HCT116 (cell line): ENCODE results near the gene LENG9. TPM values are rescaled to one million over a fixed set of nuclear protein-coding genes. Genes with fewer than 3 reads are reported as not detected.

Experiments used
- ATAC-seq: fragments of 200-7000 bp; cut with Tn5 transposase; 2 replicates; pipeline ENCODE4 v1.9.1; 2020; ENCODE audit warnings: mild to moderate bottlenecking, moderate library complexity
- BruUV-seq: library from RNA; stranded (reverse); fragments of 400-500 nt; replicated peaks from 2 replicates; lab custom pipeline; 2021; lab: Mats Ljungman, UMichigan
- CTCF ChIA-PET: fragments of 300-600 bp; sonication (Branson Sonifier 250); formaldehyde crosslinking; loops from one replicate; lab custom pipeline; 2021; ENCODE audit warnings: antibody characterized with exemption; lab: Charles Lee
- POLR2A ChIA-PET: fragments of 300-600, 350-600 bp; sonication (Branson Sonifier 250); formaldehyde crosslinking; loops from one replicate; lab custom pipeline; 2021; ENCODE audit warnings: antibody characterized with exemption; lab: Charles Lee
- RAD21 ChIA-PET, 2 experiments: fragments of 300-600 bp; sonication (Branson Sonifier 250); formaldehyde crosslinking; loops; one replicate each; lab custom pipeline; 2023; ENCODE audit warnings: low total read pairs in 2 of 2; ENCODE audit not compliant: uncharacterized antibody in 2 of 2, unreplicated experiment in 2 of 2, low non-redundant PET in 1 of 2; lab: Charles Lee
- DNase-seq: peaks from one replicate; pipeline ENCODE4 v3.0.0-alpha.2; 2010; ENCODE audit warnings: low read depth, low spot score
- H2AFZ ChIP-seq: fragments of 200-600 bp; shearing (Covaris generic), sonication (generic); 2 replicates; pipeline ENCODE4 v1.6.1; 2017; ENCODE audit warnings: low read depth, mixed run types, mixed read lengths, antibody characterized with exemption, low read length; ENCODE audit not compliant: poor library complexity, severe bottlenecking
- H3K27ac ChIP-seq: 2 replicates; pipeline ENCODE4 v1.5.1; 2012; ENCODE audit warnings: low read depth, low read length
- H3K27me3 ChIP-seq: fragments of 200-600 bp; sonication (generic); 2 replicates; pipeline ENCODE4 v1.6.1; 2016; ENCODE audit warnings: mixed run types, low read length, mixed read lengths; ENCODE audit not compliant: insufficient read depth
- H3K36me3 ChIP-seq, 2 experiments: fragments of 200-500 bp in 1 of 2; fragments of 200-600 bp in 1 of 2; sonication (Bioruptor generic) in 1 of 2; sonication (generic) in 1 of 2; 2 replicates each; pipeline versions ENCODE4 v1.5.1 to v1.6.1; 2014 to 2016; ENCODE audit warnings: low read length in 2 of 2, inconsistent platforms in 1 of 2, mixed read lengths in 1 of 2, mixed run types in 1 of 2; ENCODE audit not compliant: insufficient read depth in 2 of 2, control insufficient read depth in 1 of 2
- H3K4me1 ChIP-seq, 2 experiments: fragments of 200-600 bp in 1 of 2; sonication (generic) in 1 of 2; 2 replicates each; pipeline versions ENCODE4 v1.5.1 to v1.6.1; 2012 to 2017; ENCODE audit warnings: low read length in 2 of 2, inconsistent platforms in 1 of 2, mild to moderate bottlenecking in 1 of 2, mixed read lengths in 1 of 2, mixed run types in 1 of 2, moderate library complexity in 1 of 2; ENCODE audit not compliant: insufficient read depth in 2 of 2, control insufficient read depth in 1 of 2
- H3K4me2 ChIP-seq: fragments of 200-600 bp; sonication (generic); 2 replicates; pipeline ENCODE4 v1.6.1; 2017; ENCODE audit warnings: mixed run types, low read length, mixed read lengths
- H3K4me3 ChIP-seq, 2 experiments: fragments of 200-600 bp in 1 of 2; sonication (generic) in 1 of 2; replicated peaks in 1 of 2; 2 replicates each; pipeline ENCODE4 v1.5.1; 2011 to 2016; ENCODE audit warnings: low read length in 2 of 2, control low read depth in 1 of 2, low read depth in 1 of 2, mild to moderate bottlenecking in 1 of 2, mixed read lengths in 1 of 2, mixed run types in 1 of 2
- H3K79me2 ChIP-seq: fragments of 200-600 bp; sonication (generic); 2 replicates; pipeline ENCODE4 v1.6.1; 2017; ENCODE audit warnings: mild to moderate bottlenecking, mixed run types, low read length, moderate library complexity, mixed read lengths; ENCODE audit not compliant: insufficient read depth
- H3K9ac ChIP-seq: fragments of 200-600 bp; sonication (generic); 2 replicates; pipeline ENCODE4 v1.6.1; 2016; ENCODE audit warnings: low read length, mixed read lengths
- H3K9me2 ChIP-seq: fragments of 200-600 bp; sonication (generic), shearing (Covaris generic); 2 replicates; pipeline ENCODE4 v1.6.1; 2017; ENCODE audit warnings: mixed run types, mild to moderate bottlenecking, moderate library complexity; ENCODE audit not compliant: insufficient read depth
- H3K9me3 ChIP-seq, 2 experiments: fragments of 200-500 bp in 1 of 2; fragments of 200-600 bp in 1 of 2; sonication (Bioruptor generic) in 1 of 2; sonication (generic) in 1 of 2; 2 replicates each; pipeline ENCODE4 v1.6.1; 2014 to 2017; ENCODE audit warnings: low read length in 2 of 2, mixed read lengths in 2 of 2, inconsistent platforms in 1 of 2, low read depth in 1 of 2, mild to moderate bottlenecking in 1 of 2, mixed run types in 1 of 2, moderate library complexity in 1 of 2; ENCODE audit not compliant: control insufficient read depth in 1 of 2, insufficient read depth in 1 of 2
- H4K20me1 ChIP-seq: fragments of 200-600 bp; sonication (generic), shearing (Covaris generic); 2 replicates; pipeline ENCODE4 v1.6.1; 2017; ENCODE audit warnings: mixed run types, mild to moderate bottlenecking, moderate library complexity; ENCODE audit not compliant: insufficient read depth
- CBX3 ChIP-seq: IDR thresholded peaks from 2 replicates; pipeline ENCODE4 v1.6.1; 2012; ENCODE audit warnings: low read depth
- EZH2 ChIP-seq: fragments of 200-600 bp; sonication (generic); IDR thresholded peaks from 2 replicates; pipeline ENCODE4 v1.6.1; 2017; ENCODE audit warnings: antibody characterized with exemption, mixed run types
- EZH2phosphoT487 ChIP-seq: fragments of 200-600 bp; IDR thresholded peaks from 2 replicates; pipeline ENCODE4 v1.6.1; 2018; ENCODE audit warnings: antibody characterized with exemption, borderline replicate concordance
- POLR2AphosphoS5 ChIP-seq: IDR thresholded peaks from 2 replicates; pipeline ENCODE4 v1.6.1; 2011; ENCODE audit warnings: mild to moderate bottlenecking, low read depth, low read length, moderate library complexity
- SIN3A ChIP-seq: IDR thresholded peaks from 2 replicates; pipeline ENCODE4 v1.6.1; 2012; ENCODE audit warnings: low read depth
- SRF ChIP-seq: IDR thresholded peaks from 2 replicates; pipeline ENCODE4 v1.6.1; 2012; ENCODE audit warnings: low read depth
- TCF7L2 ChIP-seq: IDR thresholded peaks from 2 replicates; pipeline ENCODE4 v1.7.0; 2011; ENCODE audit warnings: borderline replicate concordance, inconsistent platforms; ENCODE audit not compliant: insufficient read depth, insufficient read length; ENCODE audit errors: extremely low read depth
- YY1 ChIP-seq: IDR thresholded peaks from 2 replicates; pipeline ENCODE4 v1.6.1; 2011; ENCODE audit warnings: low read length, low read depth, moderate library complexity, mild to moderate bottlenecking; ENCODE audit not compliant: insufficient replicate concordance; ENCODE audit errors: extremely low read depth
- intact Hi-C: fragments of 100-400 bp; cut with micrococcal nuclease; formaldehyde crosslinking; loops from 2 replicates; pipeline ENCODE4 v1.10.0; 2022
- total RNA-seq: library from RNA; stranded (reverse); gene quantifications from one replicate; pipeline ENCODE4 v1.2.1, GENCODE V29; 2021; ENCODE audit not compliant: unreplicated experiment
- TF ChIP-seq, protein P1 (sequence below): IDR thresholded peaks from 2 replicates; pipeline ENCODE4 v1.6.1; 2011; ENCODE audit warnings: mild to moderate bottlenecking, low read length, moderate library complexity; ENCODE audit not compliant: insufficient replicate concordance; ENCODE audit errors: extremely low read depth
- TF ChIP-seq, protein P2 (sequence below): IDR thresholded peaks from 2 replicates; pipeline ENCODE4 v1.6.1; 2012; ENCODE audit warnings: low read depth

The LENG9 gene
- total RNA-seq, 1 experiment from 2014 or later: 9.0 TPM

DNA sequence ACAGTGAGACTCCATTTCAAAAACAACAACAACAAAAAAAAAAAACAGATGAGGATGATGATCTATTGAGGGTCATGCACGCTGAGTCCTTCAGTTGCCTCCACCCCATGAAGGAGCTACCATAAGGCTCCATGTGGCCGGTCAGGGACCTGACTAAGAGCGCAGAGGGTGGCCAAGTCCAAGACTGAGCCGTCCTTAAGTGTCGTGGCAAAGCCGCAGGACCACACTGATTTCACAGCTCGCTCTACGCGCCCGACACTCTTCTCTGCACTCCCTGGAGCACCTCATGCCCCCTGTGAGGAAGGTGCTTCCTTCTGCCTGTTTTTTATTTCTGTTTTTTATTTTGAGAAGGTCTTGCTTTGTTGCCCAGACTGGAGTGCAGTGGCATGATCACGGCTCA, 36.0 kb downstream of the LENG9 start:
- no TSS peak for BruUV-seq
- DNase-seq: no peak
- intact Hi-C loops: no loop called here
- no peak for ATAC-seq
- Histone ChIP-seq H3K9ac (no peak overlapping the region), H3K27ac (no peak overlapping the region), H3K4me1 (peaks cover 24 to 27% of the 10 kb centered on the region in 2 experiments), H3K9me2 (no peaks in the 10 kb centered on the region), H3K9me3 (no peaks in the 10 kb centered on the region), H3K36me3 (no peaks in the 10 kb centered on the region), H3K79me2 (no peaks in the 10 kb centered on the region), H2AFZ (no peak overlapping the region), H3K4me3 (no peak overlapping the region), H3K4me2 (no peak overlapping the region), H4K20me1 (no peaks in the 10 kb centered on the region), H3K27me3 (no peaks in the 10 kb centered on the region)
- ChIA-PET RAD21 (no interaction called here), POLR2A (interaction anchor here (0.9 kb wide), 1 partner anchor 36 kb away, joined by 3 read pairs; the partner anchor contains the start of gene LENG9), CTCF (interaction anchor here (1.4 kb wide), 1 partner anchor 12 kb away, joined by 4 read pairs; no protein-coding TSS in a partner anchor)
- TF ChIP-seq CBX3: no peak
- TF ChIP-seq, protein P1, sequence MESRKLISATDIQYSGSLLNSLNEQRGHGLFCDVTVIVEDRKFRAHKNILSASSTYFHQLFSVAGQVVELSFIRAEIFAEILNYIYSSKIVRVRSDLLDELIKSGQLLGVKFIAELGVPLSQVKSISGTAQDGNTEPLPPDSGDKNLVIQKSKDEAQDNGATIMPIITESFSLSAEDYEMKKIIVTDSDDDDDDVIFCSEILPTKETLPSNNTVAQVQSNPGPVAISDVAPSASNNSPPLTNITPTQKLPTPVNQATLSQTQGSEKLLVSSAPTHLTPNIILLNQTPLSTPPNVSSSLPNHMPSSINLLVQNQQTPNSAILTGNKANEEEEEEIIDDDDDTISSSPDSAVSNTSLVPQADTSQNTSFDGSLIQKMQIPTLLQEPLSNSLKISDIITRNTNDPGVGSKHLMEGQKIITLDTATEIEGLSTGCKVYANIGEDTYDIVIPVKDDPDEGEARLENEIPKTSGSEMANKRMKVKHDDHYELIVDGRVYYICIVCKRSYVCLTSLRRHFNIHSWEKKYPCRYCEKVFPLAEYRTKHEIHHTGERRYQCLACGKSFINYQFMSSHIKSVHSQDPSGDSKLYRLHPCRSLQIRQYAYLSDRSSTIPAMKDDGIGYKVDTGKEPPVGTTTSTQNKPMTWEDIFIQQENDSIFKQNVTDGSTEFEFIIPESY: no peak
- TF ChIP-seq TCF7L2: no peak
- TF ChIP-seq EZH2phosphoT487: no peak
- no peak for TF ChIP-seq POLR2AphosphoS5
- no peak for TF ChIP-seq SRF

DNA sequence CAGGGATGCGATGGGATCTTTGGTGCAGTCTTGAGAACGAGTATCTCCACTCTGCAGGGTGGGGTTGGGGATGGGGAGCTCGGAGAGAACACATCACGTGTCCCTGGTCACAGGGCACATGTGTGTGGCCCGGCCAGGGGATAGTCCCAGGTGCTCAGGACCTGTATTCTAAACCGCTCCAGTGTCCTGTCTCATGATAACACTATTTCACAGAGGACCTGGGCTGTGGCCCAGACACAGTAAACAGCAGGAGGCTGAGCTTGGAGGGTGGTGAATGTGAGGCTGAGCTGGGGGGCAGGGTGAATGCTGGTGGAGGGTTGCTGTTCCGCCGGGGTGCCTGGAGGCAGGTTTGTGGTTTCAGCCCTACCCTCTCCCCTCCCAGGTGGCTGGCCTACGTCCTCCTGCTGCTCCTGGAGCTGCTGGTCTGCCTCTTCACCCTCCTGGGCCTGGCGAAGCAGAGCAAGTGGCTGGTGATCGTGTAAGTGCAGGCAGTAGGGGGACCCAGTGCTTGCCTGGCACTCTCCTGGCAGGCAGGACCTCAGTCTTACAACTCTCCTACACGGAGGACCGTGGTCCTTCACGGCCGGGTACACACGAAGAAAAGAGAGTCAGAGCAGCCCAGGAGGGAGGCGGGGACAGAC, 37.2 kb downstream of the LENG9 start:
- Histone ChIP-seq H2AFZ (no peak overlapping the region), H3K9ac (no peak overlapping the region), H4K20me1 (no peaks in the 10 kb centered on the region), H3K9me3 (no peaks in the 10 kb centered on the region), H3K4me1 (peaks cover 12 to 16% of the 10 kb centered on the region in 2 experiments), H3K27me3 (no peaks in the 10 kb centered on the region), H3K79me2 (no peaks in the 10 kb centered on the region), H3K36me3 (no peaks in the 10 kb centered on the region), H3K9me2 (no peaks in the 10 kb centered on the region), H3K27ac (no peak overlapping the region), H3K4me2 (no peak overlapping the region), H3K4me3 (no peak overlapping the region)
- no peak for TF ChIP-seq YY1
- TF ChIP-seq, protein P1: no peak
- no peak for TF ChIP-seq TCF7L2
- no peak for TF ChIP-seq CBX3
- TF ChIP-seq, protein P2, sequence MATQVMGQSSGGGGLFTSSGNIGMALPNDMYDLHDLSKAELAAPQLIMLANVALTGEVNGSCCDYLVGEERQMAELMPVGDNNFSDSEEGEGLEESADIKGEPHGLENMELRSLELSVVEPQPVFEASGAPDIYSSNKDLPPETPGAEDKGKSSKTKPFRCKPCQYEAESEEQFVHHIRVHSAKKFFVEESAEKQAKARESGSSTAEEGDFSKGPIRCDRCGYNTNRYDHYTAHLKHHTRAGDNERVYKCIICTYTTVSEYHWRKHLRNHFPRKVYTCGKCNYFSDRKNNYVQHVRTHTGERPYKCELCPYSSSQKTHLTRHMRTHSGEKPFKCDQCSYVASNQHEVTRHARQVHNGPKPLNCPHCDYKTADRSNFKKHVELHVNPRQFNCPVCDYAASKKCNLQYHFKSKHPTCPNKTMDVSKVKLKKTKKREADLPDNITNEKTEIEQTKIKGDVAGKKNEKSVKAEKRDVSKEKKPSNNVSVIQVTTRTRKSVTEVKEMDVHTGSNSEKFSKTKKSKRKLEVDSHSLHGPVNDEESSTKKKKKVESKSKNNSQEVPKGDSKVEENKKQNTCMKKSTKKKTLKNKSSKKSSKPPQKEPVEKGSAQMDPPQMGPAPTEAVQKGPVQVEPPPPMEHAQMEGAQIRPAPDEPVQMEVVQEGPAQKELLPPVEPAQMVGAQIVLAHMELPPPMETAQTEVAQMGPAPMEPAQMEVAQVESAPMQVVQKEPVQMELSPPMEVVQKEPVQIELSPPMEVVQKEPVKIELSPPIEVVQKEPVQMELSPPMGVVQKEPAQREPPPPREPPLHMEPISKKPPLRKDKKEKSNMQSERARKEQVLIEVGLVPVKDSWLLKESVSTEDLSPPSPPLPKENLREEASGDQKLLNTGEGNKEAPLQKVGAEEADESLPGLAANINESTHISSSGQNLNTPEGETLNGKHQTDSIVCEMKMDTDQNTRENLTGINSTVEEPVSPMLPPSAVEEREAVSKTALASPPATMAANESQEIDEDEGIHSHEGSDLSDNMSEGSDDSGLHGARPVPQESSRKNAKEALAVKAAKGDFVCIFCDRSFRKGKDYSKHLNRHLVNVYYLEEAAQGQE: no peak
- TF ChIP-seq SIN3A: no peak
- TF ChIP-seq EZH2: no peak
- POLR2A ChIA-PET: no interaction called here
- intact Hi-C loops: no loop called here
- RAD21 ChIA-PET: no interaction called here
- no TSS peak for BruUV-seq
- DNase-seq (no peak), ATAC-seq (no peak)
- CTCF ChIA-PET: no interaction called here
